ENCODE measurements around the gene NKX1-1.

DNA sequence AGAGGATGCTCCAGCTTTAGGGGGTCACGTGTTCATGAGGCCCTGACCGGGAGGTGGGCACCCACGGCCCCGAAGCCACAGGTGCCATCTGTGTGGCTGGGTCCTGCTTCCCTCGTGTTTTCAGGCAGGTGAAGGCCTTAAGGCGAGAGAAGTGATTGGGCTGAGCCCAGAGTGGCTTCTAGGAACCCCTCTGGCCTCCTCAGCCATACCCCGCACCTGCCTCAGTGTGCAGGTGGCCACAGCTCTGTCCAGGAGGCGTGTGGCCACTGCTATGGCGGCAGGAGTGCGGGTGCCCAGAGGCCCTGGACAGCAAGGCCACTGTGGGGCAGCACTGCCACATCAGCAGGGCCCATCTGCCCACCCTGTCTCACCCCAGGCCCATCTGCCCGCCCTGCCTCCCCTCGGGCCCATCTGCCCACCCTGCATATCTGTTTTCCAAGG, 25.0 kb downstream of the NKX1-1 start:
- no peak for TF ChIP-seq TBL1XR1 (IDR thresholded peaks at IDR 0.05; ENCODE audit: low read length in 2 of 2)
- TF ChIP-seq CBX8 (IDR thresholded peaks at IDR 0.05; ENCODE audit: borderline replicate concordance, extremely low read depth, low read depth, low read length, poor library complexity, severe bottlenecking), result no peak
- TF ChIP-seq, protein P1, sequence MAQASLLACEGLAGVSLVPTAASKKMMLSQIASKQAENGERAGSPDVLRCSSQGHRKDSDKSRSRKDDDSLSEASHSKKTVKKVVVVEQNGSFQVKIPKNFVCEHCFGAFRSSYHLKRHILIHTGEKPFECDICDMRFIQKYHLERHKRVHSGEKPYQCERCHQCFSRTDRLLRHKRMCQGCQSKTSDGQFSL (CRISPR knock-in tag; IDR thresholded peaks at IDR 0.05), result no peak
- TF ChIP-seq, protein P1 (tag; IDR thresholded peaks at IDR 0.05), result no peak

Measured in K562 (cell line).